ENCODE data around the gene IQSEC1.

IQSEC1 gene

GRCh38 chr3:12995389-12996180, 77.6 kb downstream of the IQSEC1 start:
- DNase-seq = no peak

DNA sequence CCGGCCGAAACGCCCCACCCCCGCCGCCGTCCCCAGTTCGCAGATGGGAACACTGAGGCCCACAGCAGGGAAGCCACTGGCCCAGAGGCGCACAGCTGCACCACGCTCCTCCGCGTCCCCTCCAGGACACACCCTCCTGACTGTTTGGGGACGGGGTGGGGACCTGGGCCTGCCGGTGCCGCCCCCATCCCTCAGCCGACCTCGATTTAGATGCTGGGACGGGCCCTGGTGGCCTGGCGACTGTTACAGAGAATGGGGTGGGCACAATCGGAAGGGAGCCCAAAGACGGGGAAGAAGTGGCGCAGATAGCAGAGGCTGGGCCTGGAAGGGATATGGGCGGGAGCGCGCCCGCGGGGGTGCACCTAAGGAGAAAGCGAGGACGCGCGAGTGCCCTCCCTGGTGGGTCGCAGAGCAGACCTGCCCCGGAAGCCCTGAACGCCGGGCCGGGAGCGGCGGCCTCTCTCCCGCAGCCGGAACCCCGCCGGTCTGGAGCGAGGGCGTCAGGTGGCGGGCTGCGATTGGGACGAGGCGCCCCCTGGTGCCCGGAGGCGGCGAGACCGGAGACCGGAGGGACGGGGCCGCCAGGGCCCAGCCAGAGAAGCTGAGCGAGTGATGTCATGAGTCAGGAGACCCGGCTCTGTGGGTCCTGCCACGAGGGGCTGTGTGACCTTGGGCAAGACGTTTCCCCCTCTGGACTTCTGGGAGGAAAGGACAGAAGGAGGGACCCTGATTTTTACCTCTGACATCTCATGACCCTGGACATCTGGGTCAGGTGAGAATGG, 78.4 kb downstream of the IQSEC1 start:
- DNase-seq = no peak

- DNase-seq = no peak
These were observed 78.9 kb downstream of the IQSEC1 start for GRCh38 chr3:12994357-12994606.

DNA sequence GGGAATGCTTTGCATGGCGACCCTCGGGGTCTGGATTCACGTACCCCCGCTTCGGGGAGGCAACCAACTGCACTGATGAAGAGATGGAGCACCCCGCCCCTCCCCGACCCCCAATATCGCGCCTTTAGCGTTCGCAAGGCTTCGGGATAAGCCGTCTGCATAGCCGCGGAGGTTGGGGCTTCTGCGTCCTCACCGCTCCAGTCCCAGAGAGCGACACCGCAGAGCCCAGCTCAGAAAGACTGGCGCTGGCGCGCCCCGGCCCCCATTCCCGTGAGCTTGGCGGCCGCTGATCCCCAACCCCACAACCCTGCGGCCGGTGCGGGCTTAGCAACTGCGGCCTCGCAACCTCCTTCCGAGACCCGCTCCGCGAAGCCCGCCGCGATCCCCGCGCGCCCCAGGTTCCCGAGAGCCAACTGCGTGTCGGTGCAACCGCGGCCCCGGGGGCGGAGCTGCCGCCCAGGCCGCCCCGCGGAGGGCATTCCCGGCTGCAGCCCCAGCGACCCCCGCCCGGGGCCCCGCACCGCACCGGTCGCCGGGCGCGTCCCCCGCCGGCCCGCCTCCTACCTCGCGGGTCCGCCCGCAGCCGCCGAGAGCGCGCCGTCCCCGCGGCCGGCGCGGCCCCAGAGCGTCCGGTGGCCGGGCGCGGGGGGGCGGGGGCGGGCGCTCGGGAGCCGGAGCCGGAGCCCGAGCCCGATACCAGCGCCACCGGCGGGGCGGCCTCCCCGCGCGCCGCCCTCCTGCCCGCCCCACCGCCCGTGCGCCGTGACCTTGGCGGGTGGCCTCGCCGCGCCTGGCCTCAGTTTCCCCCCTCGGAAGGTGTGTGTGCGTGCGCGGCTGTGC, 79.5 kb downstream of the IQSEC1 start:
- DNase-seq = no peak

DNA sequence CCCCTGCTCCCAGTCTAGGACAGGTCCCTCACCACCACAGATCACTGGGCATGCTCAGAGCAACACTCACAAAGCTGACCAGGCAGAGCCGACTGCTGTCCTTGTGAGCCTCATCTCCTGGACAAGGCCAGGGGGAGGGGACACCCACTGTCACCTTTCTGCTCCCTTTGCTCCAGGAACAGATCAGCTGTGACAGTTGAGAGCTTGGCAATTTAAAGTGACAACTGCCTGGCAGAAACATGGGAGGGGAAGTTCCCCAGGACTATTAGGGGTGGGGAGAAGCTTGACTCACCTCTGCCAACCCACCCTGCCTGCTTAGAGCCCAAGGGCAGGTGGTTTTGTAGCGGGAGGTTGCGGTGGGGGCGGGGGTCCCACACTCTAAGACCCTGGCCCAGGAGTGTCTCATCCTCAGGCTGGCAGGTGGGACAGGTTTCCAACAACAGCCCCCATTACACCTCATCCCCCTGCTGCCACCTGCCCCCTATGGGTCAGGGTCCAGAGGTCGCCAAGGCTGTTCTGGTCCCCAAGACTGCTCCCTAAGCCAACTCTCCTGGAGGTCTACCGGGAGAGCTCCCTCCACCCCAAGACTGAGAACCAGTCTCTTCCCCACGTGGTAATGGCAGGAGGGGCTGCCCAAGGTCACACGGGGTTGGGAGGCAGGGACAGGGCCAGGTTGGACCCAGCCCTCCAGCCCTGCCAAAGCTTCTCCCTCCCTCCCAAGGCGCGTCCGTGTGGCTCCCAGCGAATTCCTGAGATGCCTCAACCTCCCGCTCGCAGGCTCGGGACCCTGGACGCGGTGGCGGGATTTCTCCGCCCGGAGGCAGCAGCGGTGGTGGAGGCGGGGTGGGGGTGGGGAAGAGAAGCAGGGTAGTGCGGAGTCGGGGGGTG, 80.4 kb downstream of the IQSEC1 start:
- DNase-seq = no peak

DNA sequence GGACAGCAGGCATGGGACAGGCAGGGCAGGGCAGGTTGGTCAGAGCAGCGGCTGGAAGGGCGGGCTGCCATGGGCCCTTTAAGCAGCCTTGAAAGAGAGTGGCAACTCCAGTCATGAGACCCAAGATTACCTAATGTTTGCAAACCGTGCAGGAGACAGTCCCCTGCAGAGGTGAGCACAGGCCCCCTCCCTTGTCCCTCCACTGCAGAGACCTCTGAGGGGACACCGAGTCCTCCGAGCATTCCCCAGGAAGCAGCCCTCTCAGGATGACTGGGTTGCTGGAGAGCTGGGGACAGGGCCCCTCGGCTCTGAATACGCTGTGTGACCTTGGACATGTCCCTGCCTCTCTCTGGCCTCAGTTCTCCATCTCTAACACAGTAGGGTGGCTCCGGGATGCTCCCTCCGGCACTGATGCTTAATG, 81.4 kb downstream of the IQSEC1 start:
- no peak for DNase-seq

- DNase-seq = no peak
These were observed 81.8 kb downstream of the IQSEC1 start for GRCh38 chr3:12991481-12991837.

DNA sequence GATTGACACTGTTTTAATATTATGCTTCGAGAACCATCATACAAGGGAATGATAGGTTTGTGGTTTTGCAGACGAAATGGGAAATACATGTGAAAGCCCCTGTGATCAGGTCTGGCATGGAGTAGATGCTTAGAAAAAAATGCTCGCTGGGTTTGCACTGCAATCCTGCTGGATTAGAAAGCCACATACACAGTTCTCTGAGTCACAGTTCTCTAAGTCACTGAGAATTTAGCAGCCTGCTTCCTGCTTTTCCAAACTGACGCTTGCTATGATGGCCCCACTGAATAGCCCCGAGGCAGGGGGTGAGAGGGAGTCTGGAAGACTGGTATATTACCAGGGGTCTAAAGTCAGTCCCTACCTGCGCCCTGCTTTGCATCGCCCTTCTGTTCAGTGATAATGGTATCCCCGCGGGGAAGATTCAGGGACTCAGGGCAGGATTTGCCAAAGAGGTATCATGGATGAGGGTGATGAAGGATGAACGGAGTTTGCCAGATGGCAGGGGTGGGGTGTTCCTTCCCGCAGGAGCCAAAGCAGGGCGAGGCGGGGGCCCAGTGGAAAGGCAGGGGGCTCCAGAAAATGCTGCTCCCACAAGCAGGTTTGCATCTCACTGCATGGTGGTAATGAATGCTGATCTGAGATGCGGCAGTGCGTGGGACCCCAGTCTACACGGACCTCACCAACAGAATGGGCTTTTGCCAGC, 82.3 kb downstream of the IQSEC1 start:
- DNase-seq = no peak

- no peak for DNase-seq
These were observed 82.9 kb downstream of the IQSEC1 start for GRCh38 chr3:12990306-12990705.

DNA sequence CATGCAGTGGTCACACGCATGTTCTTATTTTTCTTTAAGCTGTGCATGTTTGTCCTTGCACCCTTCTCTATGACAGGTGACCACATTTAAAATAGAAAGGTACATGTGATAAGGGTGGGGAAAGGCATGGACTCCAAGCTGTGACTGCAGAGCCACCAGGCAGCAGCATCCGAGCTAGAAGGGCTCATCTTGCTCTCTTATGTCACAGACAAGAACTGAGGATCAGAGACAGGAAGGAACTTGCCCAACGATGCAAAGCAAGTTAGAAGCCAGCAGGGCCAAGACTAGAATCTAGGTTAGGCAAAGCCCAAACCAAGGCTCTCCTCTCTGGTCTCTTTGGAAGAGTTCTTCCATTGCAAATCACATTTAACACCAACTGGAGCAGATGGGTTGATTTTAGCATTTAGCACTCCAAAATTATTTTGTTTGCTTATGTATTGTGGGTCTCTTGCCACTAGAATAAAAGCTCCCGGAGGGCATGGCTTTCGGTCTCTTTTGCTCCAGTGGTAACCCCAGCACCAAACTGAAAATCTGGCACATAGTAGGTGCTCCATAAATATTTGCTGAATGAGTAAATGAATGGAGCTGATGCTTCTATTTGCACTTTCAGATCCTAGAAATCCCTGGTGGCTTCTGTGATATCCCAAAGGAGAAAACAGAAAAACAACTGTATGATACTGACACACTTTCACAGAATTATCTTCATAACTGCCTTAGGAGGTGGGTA, 84.3 kb downstream of the IQSEC1 start:
- DNase-seq = no peak

DNA sequence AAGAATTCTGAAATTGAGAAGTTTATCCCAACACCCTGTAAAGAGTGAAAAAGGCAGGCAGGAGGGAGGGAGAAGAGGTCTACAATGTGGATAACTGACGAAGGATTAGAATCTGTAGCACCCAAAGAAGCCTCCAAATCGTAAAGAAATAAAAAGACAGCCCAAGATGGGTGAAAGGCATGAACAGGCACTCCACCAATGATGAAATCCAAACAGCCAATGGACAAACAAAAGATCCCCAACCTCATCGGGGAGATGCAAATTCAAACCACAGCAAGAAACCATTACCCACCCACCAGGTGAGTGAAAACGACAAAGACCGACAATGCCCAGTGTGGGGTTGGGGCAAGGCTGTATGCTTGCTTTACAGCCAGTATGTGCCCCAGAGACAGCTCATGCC, 85.6 kb downstream of the IQSEC1 start:
- DNase-seq = no peak

DNA sequence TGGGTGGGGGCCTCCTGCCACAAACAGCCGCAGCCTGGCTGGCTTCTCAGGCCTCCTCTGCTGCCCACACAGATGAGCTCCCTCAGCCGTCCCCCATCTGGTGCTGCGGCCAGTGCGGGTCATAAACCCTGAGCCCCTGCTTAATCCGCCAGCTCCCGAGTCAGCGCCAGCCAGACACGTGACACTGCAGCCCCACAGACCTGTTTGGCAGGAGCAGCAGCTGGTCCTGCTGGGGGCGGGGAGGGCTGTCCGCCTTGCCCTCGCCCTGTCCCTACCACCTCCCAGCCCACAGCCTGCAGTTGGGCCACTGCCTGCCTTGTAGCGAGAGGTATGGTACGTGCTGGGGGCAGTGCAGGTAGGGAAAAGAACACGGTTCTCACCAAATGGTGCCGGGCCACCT, 86.2 kb downstream of the IQSEC1 start:
- DNase-seq = no peak

GRCh38 chr3:12986521-12986920, 86.7 kb downstream of the IQSEC1 start:
- DNase-seq = no peak

DNA sequence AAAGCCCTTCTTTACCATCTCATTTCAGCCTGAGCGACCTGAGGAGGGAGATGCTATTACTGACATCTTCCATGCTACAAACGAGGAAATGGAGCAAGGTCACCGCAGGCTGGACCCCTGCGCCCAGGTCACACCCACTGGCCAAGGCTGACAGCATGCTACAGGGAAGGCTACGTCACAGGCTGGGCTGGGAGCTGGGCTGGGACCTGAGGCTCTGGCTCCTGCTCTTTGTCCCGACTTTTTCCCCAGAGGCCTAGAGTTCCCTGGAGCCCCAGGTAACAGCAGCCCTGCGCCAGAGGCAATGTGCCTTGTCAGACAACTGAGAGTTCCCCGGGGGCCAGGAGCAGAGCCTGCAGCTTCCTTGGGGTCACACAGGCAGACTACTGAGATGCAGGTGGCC, 87.2 kb downstream of the IQSEC1 start:
- DNase-seq = no peak

GRCh38 chr3:12985148-12985547, 88.1 kb downstream of the IQSEC1 start:
- DNase-seq = no peak

DNA sequence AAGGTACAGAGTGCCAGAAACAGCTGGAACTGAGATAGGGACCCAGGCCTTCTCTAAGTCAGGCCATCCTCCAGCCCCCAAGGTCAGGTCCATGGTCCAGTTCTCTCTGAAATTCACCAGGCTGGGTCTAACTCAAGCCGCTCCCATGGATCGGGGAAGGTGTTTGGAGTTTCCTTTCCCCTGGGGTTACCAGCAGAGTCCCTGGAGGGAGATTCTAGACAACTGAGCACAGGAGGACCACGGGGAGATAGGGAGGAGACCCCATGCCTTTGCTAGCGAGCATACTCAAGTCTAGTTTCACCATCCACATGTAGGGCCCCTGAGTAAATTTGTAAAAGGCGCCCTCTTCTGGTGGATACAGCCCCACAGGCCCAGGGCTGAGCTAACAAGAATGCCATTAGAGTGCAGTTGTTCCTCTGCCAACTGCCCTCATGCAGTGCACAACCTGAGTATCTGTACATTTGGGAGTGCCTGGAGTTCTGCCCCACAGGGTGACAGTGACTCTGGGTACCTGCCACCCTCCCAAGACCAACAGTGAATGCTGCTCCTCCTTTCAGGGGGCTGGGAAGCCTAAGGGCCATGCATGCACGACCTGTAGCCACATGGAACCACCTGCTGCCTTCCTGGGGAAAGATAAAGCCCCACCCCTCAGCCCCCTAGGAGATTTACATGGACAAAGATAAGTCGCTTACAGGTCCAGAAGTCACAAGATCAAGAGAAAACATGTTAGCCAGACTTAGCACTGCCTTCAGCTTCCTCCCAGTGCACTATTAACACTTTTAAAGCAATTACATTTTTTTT, 89.0 kb downstream of the IQSEC1 start:
- no peak for DNase-seq

DNA sequence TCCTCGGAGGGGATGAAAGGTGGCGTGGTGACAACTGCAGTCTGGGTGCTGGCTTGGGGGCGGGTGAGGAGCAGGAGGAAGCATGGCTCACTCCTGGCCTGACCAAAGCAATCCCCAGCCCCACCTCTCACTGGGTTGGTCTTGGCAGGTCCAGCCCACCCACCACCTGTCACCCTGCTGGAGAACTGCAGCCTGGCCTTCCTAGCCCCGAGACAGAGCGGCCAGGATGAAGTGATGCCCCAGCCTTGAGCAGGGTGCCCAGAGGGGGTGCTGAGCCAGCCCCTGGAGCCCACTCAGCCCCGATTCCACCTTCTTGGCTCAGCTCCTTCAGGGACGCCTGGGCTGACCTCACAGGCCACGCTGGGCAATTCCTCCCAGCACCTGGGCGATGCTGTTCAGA, 89.9 kb downstream of the IQSEC1 start:
- no peak for DNase-seq

DNA sequence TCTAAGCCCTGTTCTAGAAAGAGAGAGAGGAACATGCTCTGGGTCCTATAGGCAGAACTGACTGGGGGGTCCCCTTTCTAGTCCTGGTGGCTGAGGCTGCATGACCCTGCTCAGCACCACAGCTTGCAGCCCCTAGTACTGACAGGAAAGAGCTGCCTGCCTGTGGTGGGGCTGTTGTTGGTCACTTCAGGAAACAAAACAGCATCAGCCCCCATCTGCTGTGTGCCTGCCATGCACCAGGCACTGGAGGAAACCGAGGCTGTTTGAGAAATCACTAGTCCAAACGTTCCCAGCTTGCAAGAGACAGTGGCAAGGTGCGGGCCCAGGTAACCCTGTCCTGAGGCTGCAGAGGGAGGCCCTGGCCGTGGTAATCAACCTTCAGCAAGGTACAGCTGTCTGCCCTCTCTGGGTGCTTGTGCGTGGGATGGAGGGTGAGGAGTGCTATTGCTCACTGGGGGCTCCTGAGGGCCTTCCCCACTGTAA, 90.6 kb downstream of the IQSEC1 start:
- no peak for DNase-seq

GRCh38 chr3:12981306-12982275, 91.6 kb downstream of the IQSEC1 start:
- no peak for DNase-seq
